HG03469 (cell line): Measurements from ENCODE around the gene PPP1R14B.

ENCODE experiments used
- ATAC-seq: cut with Tn5 transposase; IDR thresholded peaks from one replicate; pipeline ENCODE4 v1.9.1; 2021; ENCODE audit warnings: mild to moderate bottlenecking, moderate library complexity, moderate number of reproducible peaks; ENCODE audit not compliant: unreplicated experiment

Gene PPP1R14B, protein sequence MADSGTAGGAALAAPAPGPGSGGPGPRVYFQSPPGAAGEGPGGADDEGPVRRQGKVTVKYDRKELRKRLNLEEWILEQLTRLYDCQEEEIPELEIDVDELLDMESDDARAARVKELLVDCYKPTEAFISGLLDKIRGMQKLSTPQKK

GRCh38 chr11:64246871-64247728 is at the start of gene PPP1R14B:
Gene PPP1R14B, minus strand, starts transcription at chr11:64246943. Its CDS starts 270 bp downstream, at chr11:64246673.
- ATAC-seq = no peak

DNA sequence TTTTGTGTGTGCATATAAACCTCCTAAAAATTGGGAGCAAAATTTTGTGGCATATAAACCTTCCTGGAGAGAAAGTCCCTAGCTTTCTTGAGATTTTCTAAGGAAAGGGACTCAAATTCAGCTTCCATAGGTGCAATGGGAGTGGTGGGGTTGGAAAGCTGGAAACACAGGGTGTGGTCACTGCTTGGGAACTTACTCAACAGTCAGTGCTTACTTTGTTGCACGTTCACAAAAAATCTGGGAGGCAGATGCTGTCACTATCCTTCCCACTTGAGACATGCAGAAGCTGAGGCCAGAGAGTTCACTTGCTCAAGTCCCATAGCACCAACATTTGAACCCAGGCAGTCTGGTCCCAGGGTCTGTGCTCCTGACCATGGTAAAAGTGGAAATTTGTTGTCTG is 49.5 kb upstream of the PPP1R14B start:
- ATAC-seq = no peak

DNA sequence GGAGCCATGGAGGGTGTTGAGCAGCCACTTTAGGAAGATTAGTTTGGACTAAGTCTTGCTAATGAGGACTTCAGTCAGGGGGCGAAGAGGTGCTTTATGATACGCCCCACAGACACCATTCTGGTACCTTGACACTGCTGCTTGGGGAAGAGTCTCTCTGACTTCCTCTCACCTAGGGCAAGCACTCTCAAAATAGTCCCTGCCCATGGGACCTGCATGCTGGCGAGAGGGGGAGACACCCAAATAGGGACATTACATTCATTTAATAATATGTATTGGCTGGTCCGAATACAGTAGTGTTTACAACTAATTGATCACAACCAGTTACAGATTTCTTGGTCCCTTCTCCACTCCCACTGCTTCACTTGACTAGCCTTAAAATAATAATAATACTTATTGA is 49.0 kb upstream of the PPP1R14B start:
- ATAC-seq = no peak

DNA sequence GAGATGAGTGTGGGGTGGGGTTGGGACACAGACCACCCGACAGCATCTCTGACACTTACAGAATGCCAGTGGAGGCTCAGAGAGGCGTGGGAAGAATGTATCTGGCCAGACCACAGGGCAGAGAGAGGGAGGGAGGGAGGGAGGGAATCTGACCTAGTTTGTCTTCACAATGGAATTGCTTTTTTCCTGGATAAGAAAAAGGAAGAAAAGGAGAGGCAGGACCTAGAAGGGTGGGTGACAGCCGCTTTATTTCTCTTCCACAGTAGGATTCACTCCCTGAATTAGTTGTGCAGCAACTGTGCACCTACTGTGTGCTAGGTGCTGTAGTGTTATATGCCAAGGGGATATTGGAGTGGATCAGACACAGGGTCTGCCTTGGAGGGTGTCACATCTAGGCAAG is 48.0 kb upstream of the PPP1R14B start:
- no peak for ATAC-seq

DNA sequence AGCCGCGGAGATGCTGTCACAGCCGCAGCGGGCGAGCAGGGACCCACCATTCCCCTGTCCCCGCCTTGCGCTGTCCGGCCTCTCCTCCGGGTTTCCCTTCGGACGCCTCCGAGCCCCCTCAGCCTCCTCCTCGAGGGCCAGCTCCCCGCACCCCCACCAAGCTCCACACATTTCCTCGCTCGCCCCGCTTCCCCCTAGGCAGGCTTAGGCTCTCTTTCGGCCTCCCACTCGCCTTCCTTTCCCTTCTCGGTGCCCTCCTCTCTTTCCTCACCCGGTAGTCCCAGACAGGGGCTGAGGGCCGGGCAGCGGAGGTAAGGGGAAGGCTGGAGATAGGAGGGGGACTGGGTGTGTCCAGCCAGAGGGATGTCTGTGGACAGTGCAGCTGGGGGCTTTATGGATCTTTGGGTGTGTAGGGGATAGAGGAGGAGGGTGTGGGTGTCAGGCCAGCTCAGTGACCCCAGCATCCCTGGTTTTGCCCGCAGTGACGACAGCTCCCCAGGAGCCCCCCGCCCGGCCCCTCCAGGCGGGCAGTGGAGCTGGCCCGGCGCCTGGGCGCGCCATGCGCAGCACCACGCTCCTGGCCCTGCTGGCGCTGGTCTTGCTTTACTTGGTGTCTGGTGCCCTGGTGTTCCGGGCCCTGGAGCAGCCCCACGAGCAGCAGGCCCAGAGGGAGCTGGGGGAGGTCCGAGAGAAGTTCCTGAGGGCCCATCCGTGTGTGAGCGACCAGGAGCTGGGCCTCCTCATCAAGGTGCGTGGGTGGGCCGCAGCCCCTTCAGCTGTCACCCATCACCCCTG is 45.9 kb upstream of the PPP1R14B start:
- ATAC-seq = no peak

- ATAC-seq = no peak
These were observed 45.2 kb upstream of the PPP1R14B start for GRCh38 chr11:64291752-64292459.

GRCh38 chr11:64291262-64291751 is 44.6 kb upstream of the PPP1R14B start, which contains the start of gene KCNK4:
Gene KCNK4, plus strand, starts transcription at chr11:64291302. Its CDS starts 1,717 bp downstream, at chr11:64293019.
- no peak for ATAC-seq

GRCh38 chr11:64290352-64291261 is 43.9 kb upstream of the PPP1R14B start:
- ATAC-seq = no peak

- ATAC-seq = no peak
These were observed 42.3 kb upstream of the PPP1R14B start for GRCh38 chr11:64289002-64289564.

DNA sequence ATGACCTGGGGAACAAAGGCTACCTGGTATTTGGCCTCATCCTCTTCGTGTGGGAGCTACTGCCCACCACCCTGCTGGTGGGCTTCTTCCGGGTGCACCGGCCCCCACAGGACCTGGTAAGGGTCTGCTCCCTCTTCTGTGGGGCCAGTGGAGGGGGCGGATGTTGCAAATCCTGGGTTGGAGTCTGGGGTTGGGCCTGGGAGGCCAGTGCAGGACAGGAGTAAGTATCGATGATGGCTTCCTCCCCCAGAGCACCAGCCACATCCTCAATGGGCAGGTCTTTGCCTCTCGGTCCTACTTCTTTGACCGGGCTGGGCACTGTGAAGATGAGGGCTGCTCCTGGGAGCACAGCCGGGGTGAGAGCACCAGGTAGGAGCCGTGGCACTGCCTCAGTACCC is 41.6 kb upstream of the PPP1R14B start:
- ATAC-seq = no peak

GRCh38 chr11:64287676-64288352 is 41.1 kb upstream of the PPP1R14B start:
- no peak for ATAC-seq

DNA sequence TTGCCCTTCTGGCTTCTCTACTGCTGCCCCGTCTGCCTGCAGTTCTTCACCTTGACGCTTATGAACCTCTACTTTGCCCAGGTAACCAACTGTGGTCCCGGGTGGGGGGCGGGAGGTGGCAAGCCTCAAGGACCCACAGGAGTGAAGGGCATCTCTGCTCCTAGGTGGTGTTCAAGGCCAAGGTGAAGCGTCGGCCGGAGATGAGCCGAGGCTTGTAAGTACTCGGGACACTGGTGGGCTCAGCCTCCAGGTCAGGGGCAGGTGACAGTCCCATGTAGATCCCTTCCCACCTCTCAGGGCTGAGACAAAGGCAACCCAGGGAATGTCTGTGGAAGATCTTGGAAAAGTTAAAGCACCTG is 40.0 kb upstream of the PPP1R14B start:
- no peak for ATAC-seq

GRCh38 chr11:64285885-64286800 is 39.4 kb upstream of the PPP1R14B start:
- no peak for ATAC-seq

- peak; percentile 49 for ATAC-seq
These were observed 38.5 kb upstream of the PPP1R14B start, which contains the start of gene GPR137 for GRCh38 chr11:64284962-64285884. Gene GPR137, plus strand, starts transcription at chr11:64285848. Its CDS starts 677 bp downstream, at chr11:64286525.

GRCh38 chr11:64284048-64284961 is 37.6 kb upstream of the PPP1R14B start, which contains the start of gene BAD:
Gene BAD, minus strand, starts transcription at chr11:64284665. Its CDS starts 297 bp downstream, at chr11:64284368.
- ATAC-seq = peak; percentile 43
